ENCODE measurements around the gene ATRIP.

Gene ATRIP

GRCh38 chr3:48404440-48405342, 41.8 kb upstream of the ATRIP start:
- H3K4me1 ChIP-seq (ENCODE audit: insufficient read depth, low read length), result no peaks in the 10 kb centered on the region
- no peak overlapping the region for H3K27ac ChIP-seq (ENCODE audit: low read length)

GRCh38 chr3:48405343-48405881, 41.1 kb upstream of the ATRIP start:
- H3K4me1 ChIP-seq (ENCODE audit: insufficient read depth, low read length), result no peaks in the 10 kb centered on the region
- peaks cover 87% of the 10 kb centered on the region for H3K36me3 ChIP-seq (ENCODE audit: insufficient read depth, low read depth, low read length)
- H3K9ac ChIP-seq (ENCODE audit: low read depth, low read length), result no peak overlapping the region
- no peak overlapping the region for H3K27ac ChIP-seq (ENCODE audit: low read length)
- no peak overlapping the region for H3K4me3 ChIP-seq (ENCODE audit: low read length)
- no peaks in the 10 kb centered on the region for H3K27me3 ChIP-seq (ENCODE audit: insufficient read depth, low read length)
- no peaks in the 10 kb centered on the region for H3K9me3 ChIP-seq (ENCODE audit: insufficient read depth, low read depth, low read length)

More at GRCh38 chr3:48404440-48405342, 41.8 kb upstream of the ATRIP start:
- peaks cover 79% of the 10 kb centered on the region for H3K36me3 ChIP-seq (ENCODE audit: insufficient read depth, low read depth, low read length)
- H3K9ac ChIP-seq (ENCODE audit: low read depth, low read length), result no peak overlapping the region
- no peaks in the 10 kb centered on the region for H3K9me3 ChIP-seq (ENCODE audit: insufficient read depth, low read depth, low read length)
- no peak overlapping the region for H3K4me3 ChIP-seq (ENCODE audit: low read length)
- H3K27me3 ChIP-seq (ENCODE audit: insufficient read depth, low read length), result no peaks in the 10 kb centered on the region

GRCh38 chr3:48405971-48406370, 40.6 kb upstream of the ATRIP start:
- H3K36me3 ChIP-seq (ENCODE audit: insufficient read depth, low read depth, low read length), result peaks cover 92% of the 10 kb centered on the region
- H3K9ac ChIP-seq (ENCODE audit: low read depth, low read length), result no peak overlapping the region

DNA sequence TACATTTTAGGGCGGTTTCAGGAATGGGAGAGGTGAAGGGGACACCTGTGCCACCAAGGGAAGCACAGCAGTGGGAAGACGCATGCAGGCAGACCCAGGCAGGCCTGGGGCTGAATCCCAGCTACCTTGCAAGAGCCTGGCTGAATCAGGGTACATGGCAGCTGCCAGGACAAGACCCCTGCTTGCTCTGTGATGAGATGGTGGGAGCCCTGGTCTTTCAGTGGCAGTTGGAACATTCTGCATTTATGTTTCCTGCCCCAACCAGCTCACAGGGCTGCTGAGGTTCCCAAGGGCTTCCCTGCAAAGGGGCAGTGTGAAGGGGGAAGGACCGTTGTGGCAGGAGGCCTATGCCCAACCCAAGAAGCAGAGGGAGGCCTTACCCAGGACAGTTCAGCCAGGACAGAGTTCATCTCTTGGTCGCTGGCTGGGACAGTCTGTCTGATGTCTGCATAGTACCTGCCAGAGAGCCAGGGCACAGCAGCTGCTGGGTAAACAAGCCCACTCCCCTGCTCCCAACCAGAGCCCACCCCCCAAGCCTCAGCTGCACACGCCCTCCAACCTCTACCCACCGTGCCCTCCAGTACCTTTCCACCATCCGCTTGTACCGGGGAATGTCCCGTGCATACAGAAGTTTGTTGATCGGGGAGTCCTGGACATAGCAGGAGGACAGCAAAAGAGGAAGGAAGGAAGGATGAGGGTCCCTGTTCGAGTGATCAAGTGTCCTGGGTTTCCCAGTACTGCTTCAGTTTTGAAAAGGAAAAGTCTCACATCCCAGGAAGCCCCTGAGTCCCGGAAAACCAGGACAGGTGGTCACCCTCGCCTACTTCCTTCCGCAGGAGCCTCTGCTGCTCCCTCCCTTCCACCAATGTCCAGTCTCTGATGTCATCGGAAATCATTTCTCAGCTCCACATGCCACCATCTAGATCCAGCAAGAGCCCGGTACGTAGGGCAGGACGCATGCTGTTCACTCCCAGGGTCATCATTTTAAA, 39.8 kb upstream of the ATRIP start:
- no peak overlapping the region for H3K9ac ChIP-seq (ENCODE audit: low read depth, low read length)
- peaks cover 97% of the 10 kb centered on the region for H3K36me3 ChIP-seq (ENCODE audit: insufficient read depth, low read depth, low read length)
- H3K27me3 ChIP-seq (ENCODE audit: insufficient read depth, low read length), result no peaks in the 10 kb centered on the region

More at GRCh38 chr3:48405971-48406370, 40.6 kb upstream of the ATRIP start:
- H3K4me1 ChIP-seq (ENCODE audit: insufficient read depth, low read length), result no peaks in the 10 kb centered on the region
- no peak overlapping the region for H3K4me3 ChIP-seq (ENCODE audit: low read length)
- H3K27me3 ChIP-seq (ENCODE audit: insufficient read depth, low read length), result no peaks in the 10 kb centered on the region
- no peak overlapping the region for H3K27ac ChIP-seq (ENCODE audit: low read length)
- no peaks in the 10 kb centered on the region for H3K9me3 ChIP-seq (ENCODE audit: insufficient read depth, low read depth, low read length)

GRCh38 chr3:48407542-48408099, 38.9 kb upstream of the ATRIP start:
- Histone ChIP-seq H3K9me3 (ENCODE audit: insufficient read depth, low read depth, low read length) (no peaks in the 10 kb centered on the region), H3K27me3 (ENCODE audit: insufficient read depth, low read length) (no peaks in the 10 kb centered on the region), H3K27ac (ENCODE audit: low read length) (no peak overlapping the region), H3K36me3 (ENCODE audit: insufficient read depth, low read depth, low read length) (peaks cover 99% of the 10 kb centered on the region), H3K4me1 (ENCODE audit: insufficient read depth, low read length) (no peaks in the 10 kb centered on the region), H3K4me3 (ENCODE audit: low read length) (no peak overlapping the region), H3K9ac (ENCODE audit: low read depth, low read length) (no peak overlapping the region)

More for the DNA sequence above, 39.8 kb upstream of the ATRIP start:
- Histone ChIP-seq H3K9me3 (ENCODE audit: insufficient read depth, low read depth, low read length) (no peaks in the 10 kb centered on the region), H3K27ac (ENCODE audit: low read length) (no peak overlapping the region), H3K4me3 (ENCODE audit: low read length) (no peak overlapping the region), H3K4me1 (ENCODE audit: insufficient read depth, low read length) (no peaks in the 10 kb centered on the region)

GRCh38 chr3:48408823-48409281, 37.7 kb upstream of the ATRIP start:
- no peak overlapping the region for H3K27ac ChIP-seq (ENCODE audit: low read length)
- no peaks in the 10 kb centered on the region for H3K4me1 ChIP-seq (ENCODE audit: insufficient read depth, low read length)
- H3K9ac ChIP-seq (ENCODE audit: low read depth, low read length), result no peak overlapping the region
- H3K36me3 ChIP-seq (ENCODE audit: insufficient read depth, low read depth, low read length), result peaks cover 99% of the 10 kb centered on the region
- no peaks in the 10 kb centered on the region for H3K9me3 ChIP-seq (ENCODE audit: insufficient read depth, low read depth, low read length)
- H3K4me3 ChIP-seq (ENCODE audit: low read length), result no peak overlapping the region
- no peaks in the 10 kb centered on the region for H3K27me3 ChIP-seq (ENCODE audit: insufficient read depth, low read length)

DNA sequence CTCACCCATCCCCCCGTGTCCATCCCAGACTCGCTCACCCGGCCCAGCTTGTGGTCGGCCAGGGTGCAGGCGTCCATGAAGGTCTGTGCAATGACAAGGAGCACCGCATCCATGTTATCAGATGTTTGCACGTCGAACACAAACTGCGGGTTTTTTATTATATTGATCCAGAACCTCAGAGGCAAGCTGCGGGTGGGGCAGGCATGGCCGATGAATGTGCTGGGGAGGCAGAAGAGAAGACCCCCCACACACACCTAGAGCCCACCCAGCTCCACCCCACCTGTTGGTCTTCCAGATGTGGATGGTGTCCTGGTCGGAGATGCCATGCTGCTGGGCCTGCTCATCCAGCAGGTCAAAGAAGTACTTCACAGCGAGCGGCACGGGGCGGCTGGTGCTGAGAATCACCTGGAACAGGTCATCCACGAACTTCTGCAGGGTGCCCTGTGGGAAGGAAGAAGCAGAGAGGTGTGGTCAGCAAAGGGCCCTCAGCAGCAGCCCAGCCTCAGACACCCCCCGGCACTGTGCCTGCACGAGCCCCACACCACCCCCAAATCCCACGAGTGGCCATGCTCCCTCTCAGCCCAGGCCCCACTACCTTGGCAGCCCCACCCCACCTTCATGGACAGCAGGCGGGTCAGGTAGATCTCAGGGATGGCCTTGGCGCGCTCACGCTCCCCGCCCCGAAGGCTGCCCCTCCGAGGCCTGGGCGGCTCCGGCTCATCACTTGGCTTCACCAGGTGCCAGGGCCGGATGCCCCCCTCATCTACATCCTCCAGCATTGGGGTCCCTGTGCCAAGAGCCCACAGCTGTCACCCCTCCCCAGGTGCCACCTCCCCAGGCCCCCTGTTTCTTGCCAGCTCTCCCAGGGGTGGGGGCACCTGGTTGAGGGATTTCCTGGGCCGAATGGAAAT, 37.0 kb upstream of the ATRIP start:
- no peak overlapping the region for H3K27ac ChIP-seq (ENCODE audit: low read length)
- no peaks in the 10 kb centered on the region for H3K27me3 ChIP-seq (ENCODE audit: insufficient read depth, low read length)
- no peaks in the 10 kb centered on the region for H3K9me3 ChIP-seq (ENCODE audit: insufficient read depth, low read depth, low read length)
- H3K4me1 ChIP-seq (ENCODE audit: insufficient read depth, low read length), result no peaks in the 10 kb centered on the region
- no peak overlapping the region for H3K4me3 ChIP-seq (ENCODE audit: low read length)
- no peak overlapping the region for H3K9ac ChIP-seq (ENCODE audit: low read depth, low read length)
- H3K36me3 ChIP-seq (ENCODE audit: insufficient read depth, low read depth, low read length), result peaks cover 99% of the 10 kb centered on the region

DNA sequence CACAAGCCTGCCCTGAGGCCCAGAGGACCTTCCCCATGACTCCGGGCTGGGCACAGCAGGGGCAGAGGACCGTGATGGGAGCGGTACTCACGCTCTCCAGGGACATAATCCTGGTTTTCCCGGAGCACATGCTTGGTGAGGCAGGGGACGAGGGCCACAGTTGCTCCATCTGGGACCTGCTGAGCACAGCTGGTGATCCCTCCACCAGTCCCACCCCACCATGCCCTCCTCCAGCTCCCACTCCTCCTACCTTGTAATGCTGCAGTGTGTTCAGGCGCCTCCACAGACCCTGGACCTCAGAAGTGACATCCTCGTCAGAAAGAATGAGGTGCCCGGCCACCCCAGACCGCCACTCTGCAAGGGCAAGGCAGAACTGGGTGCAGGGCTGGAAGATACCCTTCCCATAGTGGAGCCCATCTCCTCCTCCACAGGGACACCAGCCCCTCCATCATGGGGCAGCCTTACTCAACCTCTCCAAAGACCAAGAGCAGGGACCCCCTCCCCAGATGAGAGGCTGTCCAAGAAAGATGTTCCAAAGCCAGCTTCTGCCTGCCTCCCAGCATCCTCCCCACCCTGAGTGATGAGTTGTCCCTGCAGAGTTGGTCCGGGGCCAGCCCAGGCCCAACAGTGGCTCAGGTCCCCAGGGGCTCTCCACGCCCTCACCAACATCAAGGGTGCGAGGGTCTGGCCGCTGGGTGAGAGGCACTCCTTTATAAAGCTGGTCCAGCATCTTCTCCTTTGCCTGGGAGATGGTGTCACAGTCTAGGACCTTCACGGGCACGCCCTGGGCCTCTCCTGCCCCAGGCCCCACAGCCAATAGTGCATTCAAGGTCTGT, 36.1 kb upstream of the ATRIP start:
- H3K36me3 ChIP-seq (ENCODE audit: insufficient read depth, low read depth, low read length), result peaks cover 99% of the 10 kb centered on the region
- no peaks in the 10 kb centered on the region for H3K4me1 ChIP-seq (ENCODE audit: insufficient read depth, low read length)
- H3K27me3 ChIP-seq (ENCODE audit: insufficient read depth, low read length), result no peaks in the 10 kb centered on the region
- no peak overlapping the region for H3K9ac ChIP-seq (ENCODE audit: low read depth, low read length)
- no peak overlapping the region for H3K4me3 ChIP-seq (ENCODE audit: low read length)
- no peaks in the 10 kb centered on the region for H3K9me3 ChIP-seq (ENCODE audit: insufficient read depth, low read depth, low read length)
- no peak overlapping the region for H3K27ac ChIP-seq (ENCODE audit: low read length)

DNA sequence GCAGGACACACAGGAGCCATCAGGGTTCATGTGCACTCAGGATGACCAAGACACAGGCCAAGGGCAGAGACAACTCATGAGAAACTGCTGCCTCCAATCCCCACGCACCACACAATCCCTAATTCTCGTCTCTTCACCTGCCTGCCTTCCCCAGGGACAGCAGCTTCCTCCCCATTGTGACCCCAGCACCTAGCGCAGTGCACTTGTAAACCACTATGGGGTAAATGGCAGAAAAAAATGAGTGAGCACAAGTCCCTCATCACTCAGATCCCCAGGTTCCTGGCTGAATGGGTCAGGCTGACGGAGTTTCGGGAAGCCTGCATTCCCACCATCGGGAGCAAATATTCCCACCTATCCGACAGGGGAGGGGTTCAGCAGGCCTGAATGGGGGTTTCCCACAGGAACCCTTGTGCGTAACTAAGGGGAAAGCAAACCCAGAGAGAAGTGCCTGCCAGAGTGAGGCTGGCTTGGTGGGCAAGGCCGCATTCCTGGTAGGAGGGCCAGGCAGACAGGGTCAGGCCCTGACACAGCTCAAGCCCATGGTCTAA, 35.4 kb upstream of the ATRIP start:
- Histone ChIP-seq H3K4me3 (ENCODE audit: low read length) (no peak overlapping the region), H3K4me1 (ENCODE audit: insufficient read depth, low read length) (no peaks in the 10 kb centered on the region), H3K27me3 (ENCODE audit: insufficient read depth, low read length) (no peaks in the 10 kb centered on the region), H3K27ac (ENCODE audit: low read length) (no peak overlapping the region), H3K36me3 (ENCODE audit: insufficient read depth, low read depth, low read length) (peaks cover 99% of the 10 kb centered on the region), H3K9ac (ENCODE audit: low read depth, low read length) (no peak overlapping the region), H3K9me3 (ENCODE audit: insufficient read depth, low read depth, low read length) (no peaks in the 10 kb centered on the region)

Measured in iPS-20b (cell line).